HG02884 (cell line): ENCODE results near the gene TRPC4.

Source experiments
- ATAC-seq: cut with Tn5 transposase; IDR thresholded peaks from one replicate; pipeline ENCODE4 v1.9.1; 2021; ENCODE audit warnings: mild to moderate bottlenecking, moderate library complexity; ENCODE audit not compliant: unreplicated experiment

Gene TRPC4

DNA sequence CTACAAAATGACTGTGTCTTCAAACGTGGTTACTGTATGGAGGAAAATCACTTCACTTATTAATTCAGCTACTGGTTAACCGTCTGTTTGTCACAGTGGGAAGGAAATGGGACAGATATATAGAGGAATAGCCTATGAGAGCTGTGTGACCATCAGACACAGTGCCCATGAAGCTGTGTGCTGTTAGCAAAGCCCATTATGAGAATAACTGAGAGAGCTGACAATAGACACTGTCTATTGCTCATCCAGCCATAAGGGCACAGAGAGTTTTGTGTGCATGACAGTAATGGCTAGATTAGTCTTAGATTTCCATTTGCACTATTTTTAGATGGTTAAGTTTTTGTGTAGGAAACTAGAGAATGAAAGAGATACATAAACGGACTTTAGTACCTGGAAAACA lies 206.9 kb downstream of the TRPC4 start:
- no peak for ATAC-seq

- no peak for ATAC-seq
Measured at GRCh38 chr13:37657956-37658355, 211.6 kb downstream of the TRPC4 start.

- ATAC-seq: no peak
Measured at GRCh38 chr13:37657134-37657533, 212.4 kb downstream of the TRPC4 start.

DNA sequence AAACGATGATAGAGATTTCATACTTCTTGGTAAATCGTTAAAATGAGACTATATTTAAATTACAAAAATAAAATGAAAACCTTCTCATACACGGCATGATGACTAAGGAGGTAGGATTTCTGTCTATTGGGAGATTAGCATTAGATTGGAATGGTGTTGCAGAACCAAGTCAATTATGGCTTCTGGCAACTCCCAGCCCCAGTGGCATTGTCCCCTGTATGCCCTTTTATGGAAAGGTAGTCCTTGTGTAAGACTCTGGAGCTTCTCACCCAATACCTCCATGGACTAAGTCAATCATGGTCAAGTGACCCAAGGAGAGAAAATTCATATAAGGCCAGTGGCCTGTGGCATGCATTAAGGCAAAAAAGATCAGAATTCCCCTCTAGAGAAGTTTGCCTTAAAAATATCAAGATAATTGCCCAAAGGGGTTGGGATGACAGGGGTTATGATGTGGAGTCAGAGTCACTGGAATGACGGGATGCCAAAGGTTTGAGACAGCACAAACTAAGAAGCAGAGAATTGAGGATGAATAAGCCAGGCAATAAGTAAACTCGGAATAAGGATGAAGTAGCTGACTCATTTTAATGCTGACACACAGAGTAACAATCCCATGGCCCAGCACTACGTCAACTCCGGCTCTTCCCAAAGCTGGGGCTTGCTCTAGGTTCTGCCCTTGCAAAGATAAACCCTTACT lies 213.2 kb downstream of the TRPC4 start:
- ATAC-seq: no peak

GRCh38 chr13:37652596-37652995 lies 217.0 kb downstream of the TRPC4 start:
- no peak for ATAC-seq

GRCh38 chr13:37651891-37652290 lies 217.7 kb downstream of the TRPC4 start:
- ATAC-seq: no peak

- no peak for ATAC-seq
Measured at GRCh38 chr13:37648609-37649008, 221.0 kb downstream of the TRPC4 start.

DNA sequence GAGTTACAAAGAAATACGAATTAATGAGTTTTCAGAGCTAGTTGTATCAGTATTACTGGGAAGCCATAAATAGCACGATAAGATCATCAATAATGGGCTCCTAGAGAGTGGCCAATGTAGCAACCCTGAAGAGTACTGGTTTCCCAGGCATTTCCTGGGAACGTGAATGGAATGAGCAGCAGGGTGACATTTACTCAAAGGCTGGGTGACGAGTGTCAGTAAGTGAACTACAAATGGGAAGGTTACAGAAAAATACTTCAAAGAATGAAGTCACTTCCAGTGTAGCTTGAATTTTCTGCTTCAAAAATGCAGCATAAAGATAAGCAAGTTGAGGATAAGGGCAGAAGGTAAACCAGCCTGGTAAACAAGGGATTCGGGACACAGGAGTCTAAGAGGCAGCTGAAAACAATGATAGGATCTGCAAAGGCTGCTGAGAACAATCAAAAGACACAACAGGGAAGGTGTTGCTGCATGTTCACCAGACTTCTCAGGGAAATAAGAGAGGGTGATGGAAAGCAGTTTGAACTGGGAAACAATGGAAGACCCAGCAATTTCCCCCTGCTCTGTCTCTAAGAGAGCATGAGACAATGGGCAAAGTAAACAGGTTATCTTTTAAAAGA lies 222.4 kb downstream of the TRPC4 start:
- ATAC-seq: no peak

- ATAC-seq: no peak
Measured at GRCh38 chr13:37646531-37646930, 223.0 kb downstream of the TRPC4 start.

GRCh38 chr13:37645181-37645740 lies 224.3 kb downstream of the TRPC4 start:
- ATAC-seq: no peak

GRCh38 chr13:37641391-37641790 lies 228.2 kb downstream of the TRPC4 start:
- ATAC-seq: no peak

GRCh38 chr13:37640499-37640898 lies 229.1 kb downstream of the TRPC4 start:
- no peak for ATAC-seq

GRCh38 chr13:37636701-37637100 lies 232.9 kb downstream of the TRPC4 start:
- no peak for ATAC-seq

DNA sequence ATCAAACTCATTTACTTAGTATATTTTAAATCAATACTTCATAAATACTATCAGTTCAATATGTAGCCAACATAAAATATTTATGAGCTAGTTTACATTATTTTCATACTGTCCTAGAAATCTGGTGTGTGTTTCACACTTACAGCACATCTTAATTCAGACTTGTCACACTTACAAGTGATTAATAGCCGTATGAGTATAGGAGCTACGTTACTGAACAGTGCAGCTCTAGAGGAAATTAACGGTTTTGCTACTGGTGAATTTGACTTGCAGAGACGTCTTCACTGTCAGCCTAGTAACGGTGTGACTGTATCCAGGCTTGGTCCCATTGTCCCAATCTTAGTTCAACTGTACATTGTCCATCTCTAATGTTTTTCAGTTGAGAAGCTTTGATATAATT lies 237.3 kb downstream of the TRPC4 start:
- no peak for ATAC-seq

DNA sequence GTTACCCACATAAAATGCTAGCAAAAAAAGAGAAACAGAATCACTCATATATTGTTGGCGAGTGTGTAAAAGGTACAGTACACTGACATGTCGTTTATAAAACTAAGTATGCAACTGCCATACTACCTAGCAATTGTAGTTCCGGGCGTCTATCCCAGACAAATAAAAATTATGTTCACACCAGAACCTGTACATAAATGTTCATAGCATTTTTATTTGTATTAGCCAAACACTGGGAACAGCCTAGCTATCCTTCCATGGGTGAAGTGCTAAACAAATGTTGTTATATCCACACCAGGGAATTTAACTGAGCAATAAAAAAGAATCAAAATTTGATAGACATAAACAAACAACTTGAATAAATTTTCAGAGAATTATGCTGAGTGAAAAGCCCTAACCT lies 242.1 kb downstream of the TRPC4 start:
- ATAC-seq: no peak

GRCh38 chr13:37621811-37622361 lies 247.7 kb downstream of the TRPC4 start:
- ATAC-seq: no peak

DNA sequence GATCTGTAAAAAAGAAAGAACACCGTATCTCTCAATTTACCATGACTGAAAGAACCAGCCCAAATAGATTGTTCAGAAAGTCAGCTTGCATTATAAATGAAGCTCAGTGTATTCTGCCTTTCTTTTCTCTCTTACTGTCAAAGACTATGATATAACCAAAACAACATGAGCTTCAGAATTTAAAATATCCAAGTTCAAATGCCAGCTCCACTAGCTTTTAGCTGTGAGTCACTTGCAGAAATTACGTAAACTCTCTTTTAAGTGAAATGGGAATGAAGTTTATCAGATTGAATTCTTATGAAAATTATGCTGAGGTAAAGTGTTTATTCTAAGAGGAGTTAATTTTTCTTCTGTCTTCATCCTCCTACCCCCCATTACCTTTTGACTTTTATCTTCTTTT lies 251.0 kb downstream of the TRPC4 start:
- no peak for ATAC-seq

GRCh38 chr13:37617173-37617572 lies 252.4 kb downstream of the TRPC4 start:
- ATAC-seq: no peak

GRCh38 chr13:37616131-37616530 lies 253.4 kb downstream of the TRPC4 start:
- no peak for ATAC-seq

DNA sequence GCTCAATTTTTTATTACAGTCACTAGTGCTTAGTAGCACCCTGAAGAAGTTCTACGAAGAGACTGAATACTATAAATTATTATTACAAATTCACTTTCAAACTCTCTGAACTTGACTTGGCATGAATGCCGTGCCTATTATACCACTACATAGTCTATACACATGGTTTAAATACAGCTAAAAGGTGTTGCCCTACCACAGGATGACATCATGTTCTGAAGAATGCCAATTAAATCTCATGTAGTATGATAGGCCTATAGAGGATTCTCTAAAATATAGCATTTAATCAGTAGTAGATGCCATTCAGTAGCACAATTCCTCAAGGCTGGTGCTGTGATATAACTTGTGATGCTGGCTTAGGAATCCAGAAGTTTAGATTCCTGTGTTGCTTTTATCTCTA lies 254.3 kb downstream of the TRPC4 start:
- ATAC-seq: no peak

GRCh38 chr13:37613638-37614037 lies 255.9 kb downstream of the TRPC4 start:
- ATAC-seq: no peak

DNA sequence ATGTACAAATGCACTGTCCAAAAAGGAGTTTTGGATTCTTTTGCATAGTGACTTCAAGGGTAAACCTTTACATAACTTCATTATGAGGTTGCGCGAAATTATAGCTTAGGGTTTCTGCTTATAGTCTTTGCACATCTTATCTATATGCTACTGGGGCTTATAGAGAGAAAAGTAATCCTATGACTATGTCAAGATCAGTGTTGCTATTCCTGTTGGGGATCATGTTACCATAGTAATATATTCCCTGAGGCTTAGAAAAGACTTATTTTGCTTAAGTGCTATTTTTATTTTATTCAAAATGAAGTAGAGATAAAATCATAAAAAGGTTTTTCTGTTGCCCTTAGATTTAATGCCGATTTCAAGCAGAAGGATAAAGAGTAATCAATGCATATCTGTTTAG lies 256.3 kb downstream of the TRPC4 start:
- no peak for ATAC-seq
